Stomach (tissue), 4 donors: ENCODE data around the gene PTPRD.

Source experiments
- EP300 ChIP-seq: sonication (generic); formaldehyde crosslinking; IDR thresholded peaks from one replicate; pipeline ENCODE4 v1.6.1; 2017; ENCODE audit warnings: antibody characterized with exemption
- POLR2A ChIP-seq, 4 donors: fragments of 450-650 bp; IDR thresholded peaks; one replicate each; pipeline ENCODE4 v1.6.1; 2016; ENCODE audit warnings: antibody characterized with exemption in 4 of 4, control low read depth in 2 of 4, mild to moderate bottlenecking in 1 of 4, moderate library complexity in 1 of 4
- POLR2AphosphoS5 ChIP-seq, 3 donors: sonication (generic); formaldehyde crosslinking; IDR thresholded peaks; one replicate each; pipeline ENCODE4 v1.6.1; 2016; ENCODE audit warnings: antibody characterized with exemption in 3 of 3
- TF ChIP-seq, protein P1 (sequence below), 7 experiments: fragments of 450-650 bp in 4 of 7; fragments of 200-600 bp in 3 of 7; sonication (generic) in 3 of 7; IDR thresholded peaks; one replicate each; pipeline ENCODE4 v1.5.1; 2016 to 2019; ENCODE audit warnings: antibody characterized with exemption in 7 of 7, control low read depth in 2 of 7, mild to moderate bottlenecking in 1 of 7

DNA sequence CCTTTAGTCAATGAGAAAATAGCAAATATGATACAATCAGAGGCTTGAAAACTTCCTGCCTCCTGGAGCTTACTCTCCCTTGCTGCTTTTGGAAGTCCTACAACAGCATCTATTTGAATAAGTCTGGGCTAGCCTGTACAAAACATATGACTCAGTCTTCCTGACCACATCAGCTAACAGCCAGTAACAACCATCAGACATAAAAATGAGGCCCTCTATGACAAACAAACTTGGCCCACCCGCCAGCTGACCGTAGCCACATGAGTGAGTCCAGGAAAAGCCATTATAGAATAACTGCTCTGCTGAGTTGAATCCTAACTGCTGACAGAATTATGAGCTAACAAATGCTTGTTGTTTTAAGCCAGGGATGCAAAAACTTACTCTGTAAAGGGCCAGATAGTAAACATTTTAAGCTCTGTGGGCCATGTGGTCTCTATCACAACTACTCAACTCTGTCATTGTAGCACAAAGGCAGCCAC is 347.6 kb downstream of the PTPRD start:
- no peak for TF ChIP-seq EP300
- TF ChIP-seq, protein P1, sequence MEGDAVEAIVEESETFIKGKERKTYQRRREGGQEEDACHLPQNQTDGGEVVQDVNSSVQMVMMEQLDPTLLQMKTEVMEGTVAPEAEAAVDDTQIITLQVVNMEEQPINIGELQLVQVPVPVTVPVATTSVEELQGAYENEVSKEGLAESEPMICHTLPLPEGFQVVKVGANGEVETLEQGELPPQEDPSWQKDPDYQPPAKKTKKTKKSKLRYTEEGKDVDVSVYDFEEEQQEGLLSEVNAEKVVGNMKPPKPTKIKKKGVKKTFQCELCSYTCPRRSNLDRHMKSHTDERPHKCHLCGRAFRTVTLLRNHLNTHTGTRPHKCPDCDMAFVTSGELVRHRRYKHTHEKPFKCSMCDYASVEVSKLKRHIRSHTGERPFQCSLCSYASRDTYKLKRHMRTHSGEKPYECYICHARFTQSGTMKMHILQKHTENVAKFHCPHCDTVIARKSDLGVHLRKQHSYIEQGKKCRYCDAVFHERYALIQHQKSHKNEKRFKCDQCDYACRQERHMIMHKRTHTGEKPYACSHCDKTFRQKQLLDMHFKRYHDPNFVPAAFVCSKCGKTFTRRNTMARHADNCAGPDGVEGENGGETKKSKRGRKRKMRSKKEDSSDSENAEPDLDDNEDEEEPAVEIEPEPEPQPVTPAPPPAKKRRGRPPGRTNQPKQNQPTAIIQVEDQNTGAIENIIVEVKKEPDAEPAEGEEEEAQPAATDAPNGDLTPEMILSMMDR (IDR thresholded peaks at IDR 0.05), result no peak
- no peak for TF ChIP-seq POLR2A (IDR thresholded peaks at IDR 0.05)
- no peak for TF ChIP-seq POLR2AphosphoS5 (IDR thresholded peaks at IDR 0.05)
